HG02623 (cell line): ENCODE measurements around the gene XK.
"Not testable (repeated sequence)": the region's sequence is repeated elsewhere in the genome, so short reads cannot be mapped to it uniquely, and the experiment has no call there.

Experiments used
- ATAC-seq: cut with Tn5 transposase; IDR thresholded peaks from one replicate; pipeline ENCODE4 v1.9.1; 2021; ENCODE audit warnings: moderate library complexity; ENCODE audit not compliant: unreplicated experiment

XK gene

DNA sequence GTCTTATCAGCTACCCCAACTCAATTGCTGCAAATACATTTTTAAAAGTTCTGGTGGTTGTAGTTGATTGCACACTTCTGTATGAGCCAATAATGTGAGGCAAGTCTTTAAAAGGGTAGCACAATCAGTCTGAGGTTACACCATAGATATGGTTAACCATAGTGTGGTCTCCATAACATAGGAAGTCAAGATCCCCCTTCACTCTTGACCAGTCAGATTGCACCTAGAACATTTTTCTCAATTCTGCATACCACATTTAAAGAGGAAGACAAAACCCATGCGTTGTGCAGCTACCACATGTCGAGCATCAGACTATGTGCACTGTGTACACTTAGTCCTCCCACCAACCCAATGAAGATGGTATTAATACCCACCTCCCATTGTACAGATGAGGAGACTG is 67.8 kb downstream of the XK start:
- ATAC-seq = peak; percentile 33

DNA sequence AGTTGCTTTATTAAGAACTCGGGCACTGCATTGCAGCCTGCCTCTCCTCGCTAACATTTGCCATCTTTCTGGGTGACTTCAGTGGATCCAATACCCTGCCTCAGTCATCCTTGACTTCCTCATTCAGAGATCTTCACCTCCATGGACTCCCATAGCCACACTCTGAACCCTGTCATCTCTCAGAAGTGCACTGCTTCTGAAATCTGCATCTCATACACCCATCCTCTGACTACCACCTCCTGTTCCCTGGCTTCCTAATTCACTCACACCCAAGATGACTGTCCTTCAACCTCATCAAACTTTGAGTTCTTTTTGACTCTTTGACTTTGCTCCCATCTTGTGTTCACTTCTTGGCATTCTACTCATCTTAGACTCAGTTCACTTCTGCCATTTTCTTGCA is 68.9 kb downstream of the XK start:
- no peak for ATAC-seq

GRCh38 chrX:37755025-37755424 is 69.4 kb downstream of the XK start:
- ATAC-seq = peak; percentile 87

- no peak for ATAC-seq
These were observed 71.5 kb downstream of the XK start for GRCh38 chrX:37757082-37757481.

GRCh38 chrX:37759351-37759750 is 73.8 kb downstream of the XK start:
- no peak for ATAC-seq

DNA sequence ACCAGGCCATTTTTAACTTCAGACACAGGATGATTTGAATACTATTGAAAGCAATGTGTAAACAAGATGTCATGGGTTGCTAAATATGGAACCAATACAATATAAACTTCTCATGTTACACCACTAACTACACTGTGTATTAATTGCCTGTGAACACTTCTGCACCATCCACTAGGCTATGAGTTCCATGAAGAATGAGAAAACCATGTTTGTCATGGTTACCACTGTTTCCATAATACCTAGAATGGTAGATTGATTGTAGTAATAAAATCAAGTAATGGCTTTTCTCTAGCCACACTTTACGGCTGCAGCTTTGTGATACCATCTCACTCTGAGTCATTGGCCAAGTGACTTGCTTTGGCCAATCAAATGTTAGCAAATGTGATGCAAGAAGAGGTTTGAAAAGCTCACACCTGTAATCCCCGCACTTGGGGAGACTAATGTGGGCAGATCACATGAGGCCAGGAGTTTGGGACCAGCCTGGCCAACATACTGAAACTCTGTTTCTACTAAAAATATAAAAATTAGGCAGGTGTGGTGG is 74.4 kb downstream of the XK start:
- no peak for ATAC-seq

DNA sequence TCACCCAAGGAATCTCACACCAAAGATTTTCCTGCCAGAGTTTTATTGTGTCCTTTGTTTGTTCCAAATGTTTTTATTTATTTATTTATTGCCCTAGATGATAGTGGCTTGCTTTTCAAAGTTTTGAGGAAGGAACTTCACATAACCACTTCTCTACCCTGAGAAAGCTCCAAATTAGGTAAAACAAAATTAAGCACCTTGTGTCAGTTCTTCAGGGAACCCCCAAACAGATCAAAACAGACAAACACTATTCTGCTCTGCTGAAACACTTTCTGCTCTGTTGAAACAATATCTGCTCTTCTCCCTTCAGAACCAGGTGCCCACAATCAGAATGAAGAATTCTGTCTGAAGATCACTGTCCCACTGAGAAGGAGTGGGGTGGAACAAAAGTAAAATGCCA is 77.8 kb downstream of the XK start:
- ATAC-seq = no peak

DNA sequence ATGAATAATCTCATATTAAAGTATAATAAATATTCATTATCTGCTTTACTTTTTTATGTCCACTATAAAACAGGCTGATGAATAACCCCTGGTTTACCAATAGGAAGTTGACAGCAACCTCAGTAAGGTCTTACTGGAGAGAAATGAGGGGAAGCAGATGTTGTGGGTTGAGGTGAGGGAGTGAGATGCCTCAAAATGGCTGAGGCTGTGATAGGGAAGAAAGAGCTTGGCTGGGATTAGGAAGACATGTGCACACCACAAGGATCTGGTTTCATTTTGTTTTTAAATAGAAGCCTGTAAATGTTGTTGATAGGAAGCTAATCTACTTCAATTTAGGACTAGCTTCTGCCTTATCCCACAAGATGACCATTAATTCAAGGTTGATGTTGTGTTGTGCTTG is 79.9 kb downstream of the XK start:
- ATAC-seq = no peak

DNA sequence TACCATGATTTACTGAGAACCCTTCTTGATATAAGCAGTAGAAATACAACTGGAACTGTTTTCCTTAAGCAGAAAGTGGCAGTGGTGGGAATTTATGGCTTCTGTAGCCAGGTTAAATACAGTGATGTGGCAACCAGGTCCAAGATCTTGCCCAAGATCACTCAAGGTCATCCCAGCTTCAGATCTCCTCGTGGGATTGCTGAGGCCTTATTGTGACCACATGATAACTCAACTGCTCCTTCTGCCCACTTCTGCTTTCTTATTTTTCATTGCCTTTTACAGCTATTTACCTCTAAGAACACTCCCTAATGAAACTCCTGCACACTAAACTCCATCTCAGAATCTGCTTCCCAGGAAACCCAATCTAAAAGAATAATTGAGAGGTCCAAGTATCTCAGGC is 81.8 kb downstream of the XK start:
- ATAC-seq = no peak

- ATAC-seq = not testable (repeated sequence)
These were observed 83.3 kb downstream of the XK start for GRCh38 chrX:37768866-37769265.

DNA sequence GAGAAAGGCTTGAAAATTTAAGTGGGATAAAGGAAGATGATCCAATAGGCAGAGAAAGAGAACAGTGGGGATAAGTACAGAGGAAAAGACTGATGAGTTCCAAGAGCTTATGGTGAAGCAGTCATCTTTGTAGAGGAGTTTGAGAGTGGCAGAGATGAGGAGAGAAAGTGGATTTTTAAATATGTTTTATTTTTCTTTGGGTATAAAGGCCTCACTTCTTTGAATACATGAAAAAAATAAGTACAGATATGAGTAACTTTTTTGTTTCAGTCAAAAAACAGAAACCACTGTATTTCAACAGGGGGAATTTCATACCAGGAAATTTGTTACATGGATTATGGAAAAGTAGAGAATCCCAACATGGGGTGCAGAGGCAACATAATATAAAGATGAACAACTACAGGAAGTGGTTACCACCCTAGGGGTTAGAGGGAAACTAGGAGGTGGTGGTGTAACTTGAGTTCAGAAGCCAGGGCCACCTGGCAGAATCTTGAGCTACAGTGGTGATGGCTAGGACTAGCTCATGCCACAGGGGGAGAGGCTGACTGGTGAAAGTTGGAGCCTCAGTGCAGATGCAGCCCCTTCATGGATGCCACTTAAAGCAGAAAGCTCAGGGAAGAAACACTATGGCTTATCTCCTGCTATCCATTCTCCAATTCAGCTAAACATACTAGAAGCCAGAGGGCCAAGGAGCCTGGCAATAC is 90.8 kb downstream of the XK start:
- ATAC-seq = peak; percentile 66

- ATAC-seq = no peak
These were observed 91.4 kb downstream of the XK start for GRCh38 chrX:37776987-37777325.

- ATAC-seq = no peak
These were observed 94.3 kb downstream of the XK start, which contains the start of gene CYBB for GRCh38 chrX:37779857-37780256. CYBB (plus strand) TSS chrX:37780059; CDS start chrX:37780078, 19 bp downstream.

- ATAC-seq = no peak
These were observed 95.5 kb downstream of the XK start for GRCh38 chrX:37781081-37781480.
